HG03280 (cell line): ENCODE data around the gene BLVRA.
A peak's percentile ranks its signal among the peaks of the same experiment; 100 is the strongest.
"Not testable (repeated sequence)": the region's sequence is repeated elsewhere in the genome, so short reads cannot be mapped to it uniquely, and the experiment has no call there.

Experiments
- ATAC-seq: cut with Tn5 transposase; IDR thresholded peaks from one replicate; pipeline ENCODE4 v1.9.1; 2021; ENCODE audit warnings: mild to moderate bottlenecking, moderate library complexity; ENCODE audit not compliant: unreplicated experiment

Gene BLVRA

GRCh38 chr7:43799605-43800004, 41.1 kb downstream of the BLVRA start:
- ATAC-seq, result no peak

- ATAC-seq, result no peak
These were observed 45.4 kb downstream of the BLVRA start for GRCh38 chr7:43803865-43804264.

- no peak for ATAC-seq
These were observed 49.9 kb downstream of the BLVRA start for GRCh38 chr7:43808410-43808809.

GRCh38 chr7:43810195-43810941, 51.9 kb downstream of the BLVRA start:
- not testable (repeated sequence) for ATAC-seq

GRCh38 chr7:43815373-43815772, 56.9 kb downstream of the BLVRA start:
- ATAC-seq, result no peak

- ATAC-seq, result not testable (repeated sequence)
These were observed 57.7 kb downstream of the BLVRA start for GRCh38 chr7:43816046-43816797.

GRCh38 chr7:43823425-43823824, 64.9 kb downstream of the BLVRA start:
- ATAC-seq, result not testable (repeated sequence)

- ATAC-seq, result no peak
These were observed 65.5 kb downstream of the BLVRA start for GRCh38 chr7:43823941-43824340.

GRCh38 chr7:43824513-43824912, 66.0 kb downstream of the BLVRA start:
- ATAC-seq, result not testable (repeated sequence)

- ATAC-seq, result no peak
These were observed 66.5 kb downstream of the BLVRA start for GRCh38 chr7:43824963-43825362.

GRCh38 chr7:43825391-43825808, 66.9 kb downstream of the BLVRA start:
- no peak for ATAC-seq

- not testable (repeated sequence) for ATAC-seq
These were observed 72.4 kb downstream of the BLVRA start for GRCh38 chr7:43830917-43831316.

GRCh38 chr7:43834463-43835251, 76.2 kb downstream of the BLVRA start:
- ATAC-seq, result peak; percentile 39

GRCh38 chr7:43838201-43838658, 79.8 kb downstream of the BLVRA start:
- no peak for ATAC-seq

GRCh38 chr7:43843296-43843695, 84.8 kb downstream of the BLVRA start:
- no peak for ATAC-seq

- no peak for ATAC-seq
These were observed 85.8 kb downstream of the BLVRA start for GRCh38 chr7:43844257-43844656.

GRCh38 chr7:43844662-43845061, 86.2 kb downstream of the BLVRA start:
- no peak for ATAC-seq

GRCh38 chr7:43847496-43847895, 89.0 kb downstream of the BLVRA start:
- no peak for ATAC-seq

GRCh38 chr7:43849047-43849446, 90.6 kb downstream of the BLVRA start:
- ATAC-seq, result no peak

GRCh38 chr7:43850348-43851116, 92.1 kb downstream of the BLVRA start:
- ATAC-seq, result no peak

- no peak for ATAC-seq
These were observed 93.3 kb downstream of the BLVRA start for GRCh38 chr7:43851805-43852204.
